Stomach (tissue), 9 donors: ENCODE results near the gene CPT1C. TPM values are rescaled to one million over a fixed set of nuclear protein-coding genes. Genes with fewer than 3 reads are reported as not detected.
"Not testable (repeated sequence)": the region's sequence is repeated elsewhere in the genome, so short reads cannot be mapped to it uniquely, and the experiment has no call there.

Experiments
- DNase-seq, 2 donors: peaks; one replicate each; pipeline versions ENCODE4 v3.0.0 to v3.0.0-alpha.2; 2013 to 2019
- H3K27ac ChIP-seq, 5 donors: fragments of 200-600 bp in 4 of 5; sonication (generic) in 4 of 5; one replicate each; pipeline ENCODE4 v1.5.1; 2013 to 2019; ENCODE audit warnings: mild to moderate bottlenecking in 1 of 5, moderate library complexity in 1 of 5
- H3K27me3 ChIP-seq, 3 donors: fragments of 200-600 bp; sonication (generic); one replicate each; pipeline ENCODE4 v1.5.1; 2017 to 2019; ENCODE audit warnings: mixed run types in 1 of 3
- H3K36me3 ChIP-seq, 4 donors: fragments of 200-600 bp; sonication (generic); 1 replicate in 3 of 4; 2 replicates in 1 of 4; pipeline ENCODE4 v1.5.1; 2016 to 2019
- H3K4me1 ChIP-seq, 4 donors: fragments of 200-600 bp; sonication (generic); one replicate each; pipeline ENCODE4 v1.5.1; 2016 to 2019
- H3K4me3 ChIP-seq, 4 donors: fragments of 200-600 bp; sonication (generic) in 3 of 4; one replicate each; pipeline ENCODE4 v1.5.1; 2016 to 2019; ENCODE audit warnings: mild to moderate bottlenecking in 1 of 4
- H3K9me3 ChIP-seq, 4 donors: fragments of 200-600 bp; sonication (generic); one replicate each; pipeline ENCODE4 v1.5.1; 2016 to 2019
- CTCF ChIP-seq, 7 experiments: fragments of 450-650 bp in 4 of 7; fragments of 200-600 bp in 3 of 7; sonication (generic) in 3 of 7; IDR thresholded peaks; one replicate each; pipeline ENCODE4 v1.5.1; 2016 to 2019; ENCODE audit warnings: antibody characterized with exemption in 7 of 7, control low read depth in 2 of 7, mild to moderate bottlenecking in 1 of 7
- EP300 ChIP-seq: sonication (generic); formaldehyde crosslinking; IDR thresholded peaks from one replicate; pipeline ENCODE4 v1.6.1; 2017; ENCODE audit warnings: antibody characterized with exemption
- POLR2A ChIP-seq, 4 donors: fragments of 450-650 bp; IDR thresholded peaks; one replicate each; pipeline ENCODE4 v1.6.1; 2016; ENCODE audit warnings: antibody characterized with exemption in 4 of 4, control low read depth in 2 of 4, mild to moderate bottlenecking in 1 of 4, moderate library complexity in 1 of 4
- POLR2AphosphoS5 ChIP-seq, 3 donors: sonication (generic); formaldehyde crosslinking; IDR thresholded peaks; one replicate each; pipeline ENCODE4 v1.6.1; 2016; ENCODE audit warnings: antibody characterized with exemption in 3 of 3
- WGBS, 5 donors: extraction: QIAGEN DNeasy Blood & Tissue Kit in 3 of 5; methylation state at CpG; one replicate each; pipeline versions ENCODE4 v1.1.5 to v1.1.7; 2013 to 2018; 5-methylcytosine and 5-hydroxymethylcytosine counted together
- intact Hi-C: fragments of 100-400 bp; cut with DNase I; formaldehyde crosslinking; loops from one replicate; pipeline ENCODE4 v1.15.1; 2023; ENCODE audit warnings: low total_unique reads
- polyA plus RNA-seq, 3 donors: library from polyadenylated mRNA; stranded (reverse); fragments of 200-250 nt; gene quantifications; one replicate each; pipeline ENCODE4 v1.2.3, GENCODE V29; 2013
- total RNA-seq, 5 donors: library from RNA; depleted of rRNA; stranded (reverse); fragments of >200 nt; gene quantifications; one replicate each; pipeline versions ENCODE4 v1.1.0 to v1.2.3, GENCODE V29; 2014 to 2016
- donor health status: healthy with polysubstance abuse.
- donor health status: Bipolar disorder and iron deficiency.
- donor health status: healthy.

The CPT1C gene
- total and polyA plus RNA-seq, 8 donors, result 1.8 to 35.6 (median 3.1) TPM; not detected in 2

GRCh38 chr19:49713236-49713845 lies 22.4 kb downstream of the CPT1C start:
- TF ChIP-seq POLR2A (IDR thresholded peaks at IDR 0.05), result no peak
- Histone ChIP-seq H3K9me3 (no peaks in the 10 kb centered on the region), H3K36me3 (no peaks in the 10 kb centered on the region), H3K27me3 (no peaks in the 10 kb centered on the region), H3K27ac (no peak overlapping the region), H3K4me1 (peaks cover 0 to 12% (median 0%) of the 10 kb centered on the region in 4 donors), H3K4me3 (no peak overlapping the region)
- no peak for DNase-seq
- WGBS, 5 donors, result 69 to 92% (median 76%) methylated on average over 6 to 8 of the region's 8 CpGs
- intact Hi-C loops, result no loop called here

DNA sequence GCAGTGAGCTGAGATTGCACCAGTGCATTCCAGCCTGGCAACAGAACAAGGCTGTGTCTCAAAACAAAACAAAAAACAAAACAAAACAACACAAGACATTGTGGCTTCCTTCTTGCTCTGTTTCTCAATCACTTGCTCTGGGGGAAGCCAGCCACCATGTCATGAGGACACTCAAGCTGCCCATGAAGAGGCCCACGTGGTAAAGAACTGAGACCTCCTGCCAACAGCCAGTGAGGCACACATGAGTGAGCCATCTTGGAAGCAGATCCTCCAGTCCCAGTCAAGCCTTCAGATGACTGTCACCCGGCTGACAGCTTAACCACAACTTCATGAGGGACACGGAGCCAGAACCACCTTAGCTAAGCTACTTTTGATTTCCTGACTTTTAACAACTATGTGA lies 25.2 kb downstream of the CPT1C start:
- intact Hi-C loops, result no loop called here
- peaks cover 0 to 12% (median 0%) of the 10 kb centered on the region in 4 donors for H3K4me1 ChIP-seq

GRCh38 chr19:49718511-49718910 lies 27.6 kb downstream of the CPT1C start:
- WGBS, 5 donors, result 80 to 84% (median 81%) methylated on average over 8 of the region's 8 CpGs
- intact Hi-C loops, result no loop called here
- DNase-seq, result peak in 1 of 2 donors; percentile 56
- TF ChIP-seq CTCF (IDR thresholded peaks at IDR 0.05) (no peak), POLR2AphosphoS5 (IDR thresholded peaks at IDR 0.05) (no peak), EP300 (no peak), POLR2A (IDR thresholded peaks at IDR 0.05) (no peak)
- Histone ChIP-seq H3K36me3 (no peaks in the 10 kb centered on the region), H3K4me3 (no peak overlapping the region), H3K27ac (no peak overlapping the region), H3K4me1 (peaks cover 0 to 12% (median 0%) of the 10 kb centered on the region in 4 donors), H3K27me3 (no peaks in the 10 kb centered on the region), H3K9me3 (no peaks in the 10 kb centered on the region)

More for the DNA sequence above, 25.2 kb downstream of the CPT1C start:
- WGBS, 5 donors, result 66 to 81% (median 72%) methylated on average over 3 of the region's 3 CpGs
- no peak for TF ChIP-seq EP300
- TF ChIP-seq POLR2AphosphoS5 (IDR thresholded peaks at IDR 0.05), result no peak
- TF ChIP-seq POLR2A (IDR thresholded peaks at IDR 0.05), result no peak
- no peak for TF ChIP-seq CTCF (IDR thresholded peaks at IDR 0.05)
- H3K36me3 ChIP-seq, result no peaks in the 10 kb centered on the region
- H3K4me3 ChIP-seq, result no peak overlapping the region
- H3K27ac ChIP-seq, result no peak overlapping the region
- H3K9me3 ChIP-seq, result no peaks in the 10 kb centered on the region
- no peak for DNase-seq
- no peaks in the 10 kb centered on the region for H3K27me3 ChIP-seq

GRCh38 chr19:49718991-49719390 lies 28.1 kb downstream of the CPT1C start:
- no peak for DNase-seq
- intact Hi-C loops, result no loop called here
- WGBS, 5 donors, result 69 to 73% (median 72%) methylated on average over 6 of the region's 6 CpGs
- Histone ChIP-seq H3K9me3 (no peaks in the 10 kb centered on the region), H3K4me1 (peaks cover 0 to 12% (median 0%) of the 10 kb centered on the region in 4 donors), H3K27me3 (no peaks in the 10 kb centered on the region), H3K4me3 (no peak overlapping the region), H3K36me3 (no peaks in the 10 kb centered on the region), H3K27ac (no peak overlapping the region)
- TF ChIP-seq CTCF (IDR thresholded peaks at IDR 0.05) (no peak), POLR2A (IDR thresholded peaks at IDR 0.05) (no peak), POLR2AphosphoS5 (IDR thresholded peaks at IDR 0.05) (no peak), EP300 (no peak)

- H3K27me3 ChIP-seq, H3K9me3 ChIP-seq, DNase-seq, intact Hi-C loops, H3K27ac ChIP-seq, H3K36me3 ChIP-seq, H3K4me3 ChIP-seq: not testable (repeated sequence)
- peaks cover 0 to 12% (median 0%) of the 10 kb centered on the region in 4 donors for H3K4me1 ChIP-seq
- WGBS, 5 donors, result 66 to 83% (median 78%) methylated on average over 22 of the region's 22 CpGs
Measured at GRCh38 chr19:49719420-49719819, 28.5 kb downstream of the CPT1C start.
